ENCODE results near the gene ZNFX1. TPM values are rescaled to one million over a fixed set of nuclear protein-coding genes. Genes with fewer than 3 reads are reported as not detected.

Gene ZNFX1
- total RNA-seq, 1 donor from 2014 or later, result 36.4 TPM

GRCh38 chr20:49267327-49267726, 10.5 kb downstream of the ZNFX1 start:
- peaks cover 9% of the 10 kb centered on the region for H3K9me3 Mint-ChIP-seq (ENCODE audit: low read depth)
- peak overlapping the region; percentile 33 for H3K27ac Mint-ChIP-seq (ENCODE audit: unreplicated experiment)
- H3K4me3 Mint-ChIP-seq (ENCODE audit: unreplicated experiment), result no peak overlapping the region
- no peaks in the 10 kb centered on the region for H3K27me3 Mint-ChIP-seq (ENCODE audit: low read depth)
- DNase-seq (ENCODE audit: low spot score), result no peak
- H3K36me3 Mint-ChIP-seq (ENCODE audit: low read depth), result peaks cover 54% of the 10 kb centered on the region
- TF ChIP-seq CTCF (IDR thresholded peaks at IDR 0.05), result no peak
- H3K4me1 Mint-ChIP-seq (ENCODE audit: low read depth), result peaks cover 45% of the 10 kb centered on the region

DNA sequence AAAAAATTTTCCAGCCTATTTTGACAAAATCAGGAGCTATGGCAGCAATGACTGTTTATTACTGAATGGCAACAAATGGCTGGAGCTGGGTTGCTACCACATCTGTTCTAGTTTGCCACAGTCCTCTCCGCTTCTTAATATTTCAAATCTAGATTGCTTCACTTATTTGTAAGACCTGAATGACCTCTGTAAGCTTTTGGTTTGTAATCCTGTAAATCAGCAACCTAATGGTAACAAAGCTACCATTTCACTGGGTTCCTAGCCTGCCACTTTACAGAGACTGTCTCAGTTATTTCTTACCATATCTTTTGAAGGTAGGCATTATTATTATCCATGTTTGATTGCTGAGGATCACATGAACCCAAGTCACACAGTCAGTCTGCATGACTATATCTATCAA, 15.4 kb downstream of the ZNFX1 start:
- no peaks in the 10 kb centered on the region for H3K9me3 Mint-ChIP-seq (ENCODE audit: low read depth)
- H3K4me1 Mint-ChIP-seq (ENCODE audit: low read depth), result peaks cover 19% of the 10 kb centered on the region
- H3K4me3 Mint-ChIP-seq (ENCODE audit: unreplicated experiment), result no peak overlapping the region
- no peak overlapping the region for H3K27ac Mint-ChIP-seq (ENCODE audit: unreplicated experiment)
- TF ChIP-seq CTCF (IDR thresholded peaks at IDR 0.05), result no peak
- H3K27me3 Mint-ChIP-seq (ENCODE audit: low read depth), result no peaks in the 10 kb centered on the region
- H3K36me3 Mint-ChIP-seq (ENCODE audit: low read depth), result peaks cover 30% of the 10 kb centered on the region
- DNase-seq (ENCODE audit: low spot score), result no peak

GRCh38 chr20:49261173-49261572, 16.7 kb downstream of the ZNFX1 start:
- H3K27ac Mint-ChIP-seq (ENCODE audit: unreplicated experiment), result no peak overlapping the region
- H3K27me3 Mint-ChIP-seq (ENCODE audit: low read depth), result no peaks in the 10 kb centered on the region
- no peak overlapping the region for H3K4me3 Mint-ChIP-seq (ENCODE audit: unreplicated experiment)
- TF ChIP-seq CTCF (IDR thresholded peaks at IDR 0.05), result no peak
- peaks cover 8% of the 10 kb centered on the region for H3K4me1 Mint-ChIP-seq (ENCODE audit: low read depth)
- peaks cover 40% of the 10 kb centered on the region for H3K36me3 Mint-ChIP-seq (ENCODE audit: low read depth)
- H3K9me3 Mint-ChIP-seq (ENCODE audit: low read depth), result no peaks in the 10 kb centered on the region
- DNase-seq (ENCODE audit: low spot score), result no peak

GRCh38 chr20:49260218-49260617, 17.6 kb downstream of the ZNFX1 start:
- no peak overlapping the region for H3K4me3 Mint-ChIP-seq (ENCODE audit: unreplicated experiment)
- no peaks in the 10 kb centered on the region for H3K9me3 Mint-ChIP-seq (ENCODE audit: low read depth)
- no peak for TF ChIP-seq CTCF (IDR thresholded peaks at IDR 0.05)
- H3K36me3 Mint-ChIP-seq (ENCODE audit: low read depth), result peaks cover 46% of the 10 kb centered on the region
- H3K27ac Mint-ChIP-seq (ENCODE audit: unreplicated experiment), result no peak overlapping the region
- DNase-seq (ENCODE audit: low spot score), result no peak
- no peaks in the 10 kb centered on the region for H3K27me3 Mint-ChIP-seq (ENCODE audit: low read depth)
- peaks cover 4% of the 10 kb centered on the region for H3K4me1 Mint-ChIP-seq (ENCODE audit: low read depth)

DNA sequence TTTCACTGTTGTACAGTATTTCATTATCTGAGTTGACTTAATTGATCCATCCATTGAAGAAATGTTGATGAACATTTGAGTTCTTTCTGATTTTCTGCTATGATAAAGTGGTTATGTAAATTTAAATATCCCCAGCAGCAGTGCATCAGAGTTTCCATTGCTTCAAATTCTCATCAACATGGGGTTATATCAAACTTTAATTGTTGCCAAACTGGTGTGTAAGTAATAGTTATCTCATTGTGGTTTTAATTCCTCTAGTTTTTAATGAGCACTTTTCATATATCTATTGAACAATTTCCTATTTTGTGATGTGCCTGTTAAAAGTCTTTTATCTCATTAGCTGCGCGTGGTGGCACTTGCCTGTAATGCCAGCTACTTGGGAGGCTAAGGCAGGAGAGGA, 18.1 kb downstream of the ZNFX1 start:
- peaks cover 4% of the 10 kb centered on the region for H3K4me1 Mint-ChIP-seq (ENCODE audit: low read depth)
- no peaks in the 10 kb centered on the region for H3K9me3 Mint-ChIP-seq (ENCODE audit: low read depth)
- peaks cover 46% of the 10 kb centered on the region for H3K36me3 Mint-ChIP-seq (ENCODE audit: low read depth)
- no peak overlapping the region for H3K27ac Mint-ChIP-seq (ENCODE audit: unreplicated experiment)
- no peak for TF ChIP-seq CTCF (IDR thresholded peaks at IDR 0.05)
- no peak overlapping the region for H3K4me3 Mint-ChIP-seq (ENCODE audit: unreplicated experiment)
- DNase-seq (ENCODE audit: low spot score), result no peak
- no peaks in the 10 kb centered on the region for H3K27me3 Mint-ChIP-seq (ENCODE audit: low read depth)
